SH-SY5Y (cell line): Measurements from ENCODE around the gene CCR7.

ENCODE experiments used
- GATA2 ChIP-seq: IDR thresholded peaks from 2 replicates; pipeline ENCODE4 v1.6.1; 2011; ENCODE audit warnings: mild to moderate bottlenecking, low read depth, low read length
- GATA3 ChIP-seq: IDR thresholded peaks from 2 replicates; pipeline ENCODE4 v1.6.1; 2011; ENCODE audit warnings: low read depth, mild to moderate bottlenecking, low read length, moderate library complexity

The CCR7 gene

DNA sequence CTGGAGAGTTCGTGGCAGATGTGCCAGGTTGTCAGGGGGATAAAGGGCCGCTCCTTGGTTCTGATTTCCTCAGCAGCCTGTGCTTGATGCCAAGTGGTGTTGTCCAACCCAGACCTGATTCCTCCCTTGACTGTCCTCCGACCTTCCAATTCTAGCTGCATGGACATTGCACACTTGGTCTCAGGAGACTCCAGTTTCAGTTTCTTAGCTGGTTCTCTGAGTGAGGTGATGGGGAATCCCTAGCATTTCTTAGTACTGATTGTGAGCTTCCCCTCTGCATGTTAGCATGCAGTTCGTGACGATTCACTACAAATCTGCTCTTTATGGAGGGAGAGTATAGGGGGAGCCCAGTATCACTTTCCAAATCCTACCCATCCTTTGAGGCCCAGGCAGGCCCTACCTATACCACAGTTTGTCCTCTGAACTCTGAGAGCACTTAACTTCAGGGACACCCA is 12.4 kb upstream of the CCR7 start:
- TF ChIP-seq GATA2 (no peak), GATA3 (no peak)

DNA sequence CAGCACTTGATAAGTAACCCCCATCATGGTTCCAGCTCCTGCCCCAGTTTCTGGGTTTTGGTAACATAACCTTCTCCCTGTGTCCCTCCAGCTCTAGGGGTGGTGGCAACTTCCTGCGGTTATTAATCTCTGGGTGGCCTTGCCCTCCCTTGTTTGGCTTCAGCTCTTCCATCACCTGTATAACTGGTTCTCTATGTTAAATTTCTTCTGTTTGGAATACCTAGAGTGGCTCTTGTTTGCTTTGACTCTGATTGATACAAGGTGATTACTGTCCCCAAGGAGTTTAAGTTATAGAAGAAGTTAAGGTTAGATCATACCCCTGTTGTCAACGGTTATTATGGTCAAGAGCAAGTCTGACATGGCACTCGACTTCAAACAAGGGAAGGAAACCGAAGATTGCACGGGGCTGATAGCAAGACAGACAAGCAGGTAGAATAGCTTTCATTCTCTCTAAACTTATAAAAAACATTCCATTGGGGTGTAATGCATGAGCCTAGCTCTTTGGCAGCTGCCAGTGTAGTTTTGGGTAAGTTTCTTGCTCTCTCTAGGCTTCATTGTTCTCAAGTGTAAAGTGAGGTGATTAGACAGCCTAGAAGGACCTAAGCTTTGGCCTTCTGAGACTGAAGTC is 11.0 kb upstream of the CCR7 start:
- TF ChIP-seq GATA3, result no peak
- no peak for TF ChIP-seq GATA2

DNA sequence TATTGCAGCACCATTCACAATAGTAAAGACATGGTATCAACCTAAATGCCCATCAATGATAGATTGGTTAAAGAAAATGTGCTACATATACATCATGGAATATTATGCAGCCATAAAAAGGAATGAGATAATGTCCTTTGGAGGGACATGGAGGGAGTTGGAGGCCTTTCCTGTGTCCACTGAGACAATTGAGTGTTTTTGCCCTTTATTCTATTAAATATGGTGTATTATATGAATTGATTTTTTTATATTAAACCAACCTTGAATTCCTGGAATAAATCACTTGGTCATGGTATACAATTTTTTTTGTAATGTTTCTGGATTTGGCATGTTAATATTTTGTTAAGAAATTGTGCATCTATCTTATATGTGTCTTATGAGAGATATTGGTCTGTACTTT is 9.0 kb upstream of the CCR7 start:
- TF ChIP-seq GATA3, result no peak
- TF ChIP-seq GATA2, result no peak

DNA sequence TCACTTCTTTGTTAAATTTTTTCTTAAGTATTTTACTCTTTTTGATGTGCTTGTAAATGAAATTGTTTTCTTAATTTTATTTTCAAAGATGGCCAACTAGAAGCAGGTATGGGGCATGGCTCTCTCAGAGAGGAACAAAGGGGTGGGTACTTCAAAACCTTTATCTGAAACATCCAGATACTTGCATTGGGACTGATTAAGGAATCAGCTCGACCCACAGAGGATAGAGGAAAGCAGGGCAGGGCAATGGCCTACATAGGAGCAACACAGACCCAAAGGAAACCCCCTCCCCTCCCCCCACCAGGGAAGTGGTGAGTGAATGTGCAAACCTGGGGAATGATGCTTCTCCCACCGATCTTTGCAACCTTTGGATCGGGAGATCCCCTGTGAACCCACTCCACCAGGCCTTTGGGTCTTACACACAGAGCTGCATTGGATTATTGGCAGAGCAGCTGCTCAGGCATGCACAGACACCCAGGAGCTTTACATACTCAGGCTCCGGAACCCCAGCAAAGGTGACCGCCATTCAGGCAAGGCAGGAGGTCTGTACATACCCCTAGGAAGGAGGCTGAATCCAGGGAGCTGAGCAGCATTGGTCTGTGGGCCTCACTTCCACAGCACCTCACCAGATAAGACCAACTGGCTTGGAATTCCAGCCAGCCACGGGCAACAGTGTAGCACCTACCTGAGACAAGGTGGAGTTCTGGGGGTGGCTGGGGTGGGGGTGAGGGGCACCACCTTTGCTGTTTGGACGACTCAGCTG is 3.0 kb upstream of the CCR7 start:
- TF ChIP-seq GATA3 (no peak), GATA2 (no peak)

DNA sequence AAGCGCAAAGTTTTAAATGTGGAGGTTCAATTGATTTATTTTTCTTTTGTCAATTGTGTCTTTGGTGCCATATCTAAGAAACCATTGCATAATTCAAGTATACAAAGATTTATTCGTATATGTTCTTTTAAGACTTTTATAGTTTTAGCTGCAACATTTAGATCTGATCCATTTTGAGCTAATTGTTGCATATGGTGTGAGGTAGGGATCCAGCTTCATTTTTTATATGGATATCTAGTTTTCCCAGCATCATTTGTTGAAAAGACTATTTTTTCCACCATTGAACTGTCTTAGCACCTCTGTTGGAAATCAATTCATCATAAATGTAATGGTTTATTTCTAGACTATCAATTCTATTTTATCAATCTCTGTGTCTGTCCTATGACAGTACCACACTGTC is 2.1 kb upstream of the CCR7 start:
- TF ChIP-seq GATA3 (no peak), GATA2 (no peak)

DNA sequence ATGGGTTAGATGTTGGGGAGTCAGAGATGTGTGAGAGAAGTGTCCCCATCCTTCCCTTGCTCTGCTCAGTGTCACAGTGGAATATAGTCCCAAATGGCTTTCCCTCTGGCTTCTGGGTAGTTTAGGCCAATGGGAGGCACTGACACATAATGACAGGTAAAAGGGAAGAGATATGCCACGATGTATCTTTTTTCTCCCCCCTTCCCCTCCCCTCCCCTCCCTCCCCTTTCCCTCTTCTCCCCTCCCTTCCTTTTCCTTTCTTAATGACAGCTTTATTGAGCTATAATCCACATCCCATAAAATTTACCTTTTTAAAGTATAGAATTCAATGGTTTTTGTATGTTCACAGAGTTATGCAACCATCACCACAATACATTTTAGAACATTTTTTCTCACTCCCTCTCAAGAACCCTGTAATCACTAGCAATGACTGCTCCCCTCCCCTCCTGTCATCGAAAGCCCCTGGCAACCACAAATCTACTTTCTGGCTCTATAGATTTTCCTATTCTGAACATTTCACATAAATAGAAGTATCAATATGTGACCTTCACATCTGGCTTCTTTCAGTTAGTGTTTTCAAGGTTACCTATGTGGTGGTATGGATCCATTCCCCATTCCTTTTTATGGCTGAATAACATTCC is 617 bp upstream of the CCR7 start:
- TF ChIP-seq GATA3, result no peak
- TF ChIP-seq GATA2, result no peak

DNA sequence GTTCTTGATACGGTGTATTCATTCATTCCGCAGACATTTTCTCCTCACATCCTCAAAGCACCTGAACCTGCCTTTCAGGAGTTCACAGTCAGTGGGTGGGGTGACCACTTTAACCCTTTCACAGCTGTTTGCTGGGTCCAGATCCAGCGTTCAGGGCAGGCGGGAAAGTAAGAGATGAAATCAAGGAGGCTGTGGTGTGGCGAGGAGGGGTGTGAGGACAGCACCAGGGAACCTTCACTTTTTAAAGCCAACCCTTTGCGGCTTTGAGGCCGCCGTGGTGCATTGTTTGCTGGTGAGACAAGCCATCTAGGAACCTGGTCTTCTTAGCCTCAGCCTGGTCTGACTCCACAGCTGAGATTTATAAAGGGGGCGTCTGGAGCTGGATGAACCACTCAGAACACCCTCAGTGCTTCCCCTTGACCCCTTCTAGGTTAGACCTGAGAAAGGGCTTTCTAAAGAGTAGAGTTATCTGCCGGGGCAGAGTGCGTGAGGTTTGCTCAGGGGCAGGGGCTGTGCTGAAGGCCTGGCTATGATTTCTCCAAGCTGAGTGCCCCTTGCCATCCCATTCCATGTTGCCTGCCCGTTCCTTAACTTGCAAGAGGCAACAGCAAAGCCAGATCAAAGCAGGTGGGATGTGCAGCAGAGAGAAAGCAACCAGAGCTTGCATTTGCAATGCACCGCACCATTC is 933 bp downstream of the CCR7 start:
- no peak for TF ChIP-seq GATA3
- TF ChIP-seq GATA2, result no peak

DNA sequence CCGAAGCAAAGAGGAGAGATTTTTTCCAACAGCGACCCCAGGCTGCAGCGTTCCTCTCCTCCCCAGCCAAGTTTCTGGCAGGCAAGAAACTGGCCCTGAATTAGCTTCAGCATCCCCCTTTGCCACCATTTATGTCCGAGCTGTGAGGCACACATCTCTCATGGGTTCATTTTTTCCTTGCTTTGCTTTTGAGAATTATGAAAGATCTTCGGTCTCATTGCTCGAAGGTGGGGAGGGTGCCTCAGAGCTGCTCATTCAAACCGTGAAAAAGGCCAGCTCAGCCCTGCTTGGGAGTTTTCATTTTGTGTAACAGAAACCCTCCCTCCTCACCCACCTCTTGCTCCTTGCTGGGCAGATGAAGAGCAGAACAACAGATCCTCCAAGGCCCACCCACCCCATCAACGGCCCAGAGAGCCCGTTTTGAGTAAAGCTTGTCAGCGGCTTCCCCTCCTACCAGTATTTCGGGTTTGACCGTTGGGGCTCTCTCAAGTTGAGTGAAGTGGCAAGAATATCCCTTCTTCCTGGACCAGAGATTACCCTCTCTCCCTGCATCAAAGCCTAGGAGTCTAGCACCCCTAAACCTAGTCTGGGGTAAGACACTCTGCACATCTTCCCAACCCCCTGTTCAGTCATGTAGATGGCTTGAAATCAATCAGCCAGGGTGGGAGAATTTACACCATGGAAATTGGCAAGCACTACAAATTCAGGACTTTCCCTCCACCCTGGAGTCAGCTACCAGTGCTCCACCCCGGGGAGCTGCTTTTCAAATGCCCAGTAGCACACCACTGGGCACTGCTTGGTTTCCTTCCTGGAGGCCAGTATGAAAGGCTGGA is 1.8 kb downstream of the CCR7 start:
- TF ChIP-seq GATA3 (no peak), GATA2 (no peak)

DNA sequence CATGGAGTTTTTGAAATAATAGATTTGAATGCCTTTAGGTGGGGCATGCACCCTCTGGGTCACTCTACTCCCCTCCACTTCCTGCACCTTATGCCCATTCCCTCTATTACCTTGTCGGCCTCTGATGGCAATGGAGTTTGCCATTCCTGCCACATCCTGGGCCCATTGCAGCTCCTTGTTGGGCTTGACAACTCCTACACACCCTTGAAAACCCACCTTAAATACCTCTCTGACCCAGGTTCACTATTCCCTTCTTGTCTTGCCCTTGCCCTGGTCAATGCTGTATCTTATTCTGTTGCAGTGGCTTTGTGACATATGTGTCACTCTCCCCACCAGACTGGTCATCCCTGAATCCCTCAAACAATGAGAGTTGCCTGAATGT is 2.4 kb downstream of the CCR7 start:
- no peak for TF ChIP-seq GATA2
- TF ChIP-seq GATA3, result no peak

DNA sequence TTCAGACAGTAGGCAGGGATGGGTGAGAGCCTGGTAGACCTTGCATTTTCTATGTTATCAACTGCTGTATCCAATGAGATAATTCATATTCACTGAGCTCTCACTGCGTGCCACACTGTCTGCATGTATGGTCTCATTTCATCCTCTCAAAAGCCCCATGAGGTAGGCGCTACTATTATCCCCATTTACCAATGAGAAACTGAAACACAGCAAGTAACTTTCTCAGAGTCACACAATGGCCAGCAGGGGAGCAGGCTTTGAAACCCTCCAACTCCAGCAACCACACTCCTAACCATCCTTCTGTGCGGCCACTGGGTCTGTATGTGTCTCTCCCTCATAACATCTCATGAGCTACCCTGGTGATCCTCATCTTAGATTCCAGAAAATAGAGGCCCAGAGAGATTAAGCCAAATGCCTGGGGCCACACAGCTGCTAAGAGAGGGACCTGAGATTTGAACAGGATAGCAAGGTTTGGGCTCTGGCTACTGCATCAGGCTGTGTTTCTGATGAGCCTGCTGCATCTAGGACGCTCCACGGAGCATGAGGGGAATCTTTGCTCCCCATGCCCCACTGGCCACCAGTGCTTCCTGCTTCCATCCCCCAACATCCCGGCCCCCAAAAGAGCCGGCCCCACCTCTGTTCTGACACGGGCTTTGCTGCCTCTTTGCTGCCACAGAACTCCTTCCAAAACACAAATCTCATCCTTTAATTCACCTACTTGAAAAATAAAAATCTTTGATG is 3.2 kb downstream of the CCR7 start:
- no peak for TF ChIP-seq GATA3
- TF ChIP-seq GATA2, result no peak

DNA sequence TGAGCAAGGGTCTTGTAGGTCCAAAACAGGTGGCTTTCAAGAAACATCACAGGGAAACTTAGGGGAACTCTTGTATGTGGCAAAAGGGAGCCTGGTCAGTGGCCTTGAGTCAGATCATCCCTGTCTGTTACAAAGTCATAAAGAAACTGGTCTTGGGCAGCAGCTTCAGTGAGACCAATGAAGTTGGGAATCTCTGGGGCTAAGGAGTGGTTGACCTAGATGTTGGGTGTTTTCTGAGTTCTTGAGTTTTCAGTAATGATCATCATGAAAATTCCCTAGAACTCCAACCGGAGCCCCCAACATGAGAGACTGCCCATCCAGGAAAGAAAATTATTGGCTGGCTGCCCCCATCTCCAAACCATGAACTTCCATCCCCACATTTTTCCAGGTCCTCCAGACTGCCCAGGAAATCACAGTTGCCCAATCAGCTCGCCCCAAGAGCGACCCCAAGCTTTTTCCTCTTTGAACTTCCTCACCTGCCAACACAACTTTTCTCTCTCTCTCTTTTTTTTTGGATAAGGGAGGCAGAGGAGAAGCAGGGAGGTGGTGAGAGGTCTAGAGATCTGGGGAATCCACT is 3.9 kb downstream of the CCR7 start:
- TF ChIP-seq GATA3 (no peak), GATA2 (no peak)

DNA sequence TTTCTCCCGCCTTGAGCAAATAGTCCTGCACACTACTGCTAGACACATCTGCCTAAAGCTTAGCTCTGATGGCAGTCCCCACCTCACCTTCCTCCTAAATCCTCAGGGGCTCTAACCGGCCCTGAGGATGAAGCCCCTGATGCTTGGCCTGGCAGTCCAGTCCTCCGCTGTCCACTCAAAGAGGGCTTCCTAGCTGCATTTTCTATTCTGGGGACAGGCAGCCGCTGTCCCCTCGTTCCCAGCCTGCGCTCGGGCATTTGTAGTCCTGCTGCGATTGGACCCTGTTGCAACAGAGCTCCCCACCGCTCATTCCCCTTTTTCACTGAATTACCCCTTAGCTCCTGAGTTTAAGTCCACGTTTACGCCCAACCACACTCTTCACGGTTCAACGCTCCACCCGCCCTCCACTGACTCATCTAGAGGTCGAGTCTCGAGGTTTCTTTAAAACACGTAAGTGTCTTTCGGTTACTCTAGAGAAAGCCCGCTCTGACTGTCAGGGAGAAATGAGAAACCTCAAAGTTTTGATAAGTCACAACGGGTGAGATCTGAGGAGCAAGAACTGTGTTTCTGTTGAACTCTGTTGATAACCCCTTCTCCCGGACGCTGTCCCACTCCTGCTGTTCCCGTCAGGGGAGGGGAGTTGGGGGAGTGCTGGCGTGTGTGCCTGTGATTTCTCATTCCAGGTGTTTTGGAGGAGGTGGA is 4.5 kb downstream of the CCR7 start:
- TF ChIP-seq GATA3, result no peak
- no peak for TF ChIP-seq GATA2
